Peyer's patch (tissue), 4 donors: ENCODE data around the gene ERMARD.

Source experiments
- POLR2A ChIP-seq, 2 donors: fragments of 450-650 bp; IDR thresholded peaks; one replicate each; pipeline ENCODE4 v1.5.1; 2017; ENCODE audit warnings: antibody characterized with exemption in 2 of 2, mild to moderate bottlenecking in 2 of 2, moderate library complexity in 2 of 2
- TF ChIP-seq, protein P1 (sequence below), 6 experiments: fragments of 450-650 bp in 4 of 6; fragments of 200-600 bp in 2 of 6; sonication (generic) in 1 of 6; IDR thresholded peaks; one replicate each; pipeline ENCODE4 v1.5.1; 2017 to 2019; ENCODE audit warnings: antibody characterized with exemption in 6 of 6, mild to moderate bottlenecking in 3 of 6, moderate library complexity in 1 of 6

GRCh38 chr6:169808608-169808967, 57.2 kb downstream of the ERMARD start:
- TF ChIP-seq, protein P1, sequence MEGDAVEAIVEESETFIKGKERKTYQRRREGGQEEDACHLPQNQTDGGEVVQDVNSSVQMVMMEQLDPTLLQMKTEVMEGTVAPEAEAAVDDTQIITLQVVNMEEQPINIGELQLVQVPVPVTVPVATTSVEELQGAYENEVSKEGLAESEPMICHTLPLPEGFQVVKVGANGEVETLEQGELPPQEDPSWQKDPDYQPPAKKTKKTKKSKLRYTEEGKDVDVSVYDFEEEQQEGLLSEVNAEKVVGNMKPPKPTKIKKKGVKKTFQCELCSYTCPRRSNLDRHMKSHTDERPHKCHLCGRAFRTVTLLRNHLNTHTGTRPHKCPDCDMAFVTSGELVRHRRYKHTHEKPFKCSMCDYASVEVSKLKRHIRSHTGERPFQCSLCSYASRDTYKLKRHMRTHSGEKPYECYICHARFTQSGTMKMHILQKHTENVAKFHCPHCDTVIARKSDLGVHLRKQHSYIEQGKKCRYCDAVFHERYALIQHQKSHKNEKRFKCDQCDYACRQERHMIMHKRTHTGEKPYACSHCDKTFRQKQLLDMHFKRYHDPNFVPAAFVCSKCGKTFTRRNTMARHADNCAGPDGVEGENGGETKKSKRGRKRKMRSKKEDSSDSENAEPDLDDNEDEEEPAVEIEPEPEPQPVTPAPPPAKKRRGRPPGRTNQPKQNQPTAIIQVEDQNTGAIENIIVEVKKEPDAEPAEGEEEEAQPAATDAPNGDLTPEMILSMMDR (IDR thresholded peaks at IDR 0.05): no peak
- TF ChIP-seq POLR2A (IDR thresholded peaks at IDR 0.05): no peak
